Stimulated activated CD8-positive, alpha-beta memory T cell treated with anti-CD3 and anti-CD28 coated beads, Interleukin-7, amount 100 ng/mL, for 48 hours (primary cell): Measurements from ENCODE around the gene AKR1B15.
"Not testable (repeated sequence)": the region's sequence is repeated elsewhere in the genome, so short reads cannot be mapped to it uniquely, and the experiment has no call there.

Experiments
- DNase-seq, 2 donors: peaks; one replicate each; pipeline ENCODE4 v3.0.0-alpha.2; 2020; ENCODE audit warnings: low read depth in 1 of 2; ENCODE audit errors: extremely low read depth in 1 of 2

Gene AKR1B15

DNA sequence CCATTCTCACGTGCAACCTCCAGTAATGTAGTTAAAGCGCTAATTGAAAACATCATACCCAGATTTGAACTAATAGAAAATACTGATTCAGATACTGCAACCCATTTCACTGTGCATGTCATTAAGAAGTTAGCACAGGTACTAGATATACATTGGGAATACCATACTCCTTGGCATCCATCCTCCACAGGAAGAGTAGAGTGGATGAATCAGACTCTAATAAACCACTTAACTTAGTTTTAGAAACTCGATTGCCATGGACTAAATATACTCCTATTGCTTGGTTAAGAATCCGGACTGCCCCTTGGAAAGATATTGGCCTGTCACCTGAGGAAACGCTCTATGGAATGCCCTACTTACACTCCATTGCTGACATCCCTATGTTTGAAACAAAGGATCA, 9.5 kb downstream of the AKR1B15 start:
- DNase-seq, result no peak

DNA sequence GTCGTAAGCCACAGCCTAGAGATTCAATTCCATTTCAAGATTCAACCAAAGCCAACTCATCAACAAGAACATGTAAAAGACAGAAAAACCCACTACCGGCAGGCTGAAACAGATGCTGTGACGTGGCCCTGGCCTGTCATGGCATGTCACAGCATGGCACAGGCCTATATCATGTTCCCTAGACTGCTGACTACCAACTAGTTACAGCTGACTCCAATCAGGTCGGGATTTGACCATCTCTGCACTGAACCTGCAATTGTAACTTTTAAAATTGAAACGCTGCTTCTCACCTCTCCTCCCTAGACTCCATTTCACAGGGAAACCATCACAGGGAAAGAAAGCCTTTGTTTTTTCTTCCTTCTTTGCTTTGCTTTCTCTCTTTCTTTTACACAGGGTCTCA, 12.7 kb downstream of the AKR1B15 start:
- not testable (repeated sequence) for DNase-seq

DNA sequence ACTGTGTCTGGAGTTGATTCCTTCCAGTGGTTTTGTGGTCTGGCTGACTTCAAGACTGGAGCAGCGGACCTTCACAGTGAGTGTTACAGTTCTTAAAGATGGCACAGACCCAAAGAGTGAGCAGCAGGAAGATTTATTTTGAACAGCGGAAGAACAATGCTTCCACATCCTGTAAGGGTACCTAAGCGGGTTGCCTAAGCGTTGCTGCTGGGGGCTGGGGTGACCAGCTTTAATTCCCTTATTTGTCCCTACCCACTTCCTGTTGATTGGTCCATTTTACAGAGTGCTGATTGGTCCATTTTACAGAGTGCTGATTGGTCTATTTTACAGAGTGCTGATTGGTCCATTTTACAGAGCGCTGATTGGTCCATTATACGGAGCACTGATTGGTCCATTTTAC, 13.2 kb downstream of the AKR1B15 start:
- DNase-seq, result no peak

DNA sequence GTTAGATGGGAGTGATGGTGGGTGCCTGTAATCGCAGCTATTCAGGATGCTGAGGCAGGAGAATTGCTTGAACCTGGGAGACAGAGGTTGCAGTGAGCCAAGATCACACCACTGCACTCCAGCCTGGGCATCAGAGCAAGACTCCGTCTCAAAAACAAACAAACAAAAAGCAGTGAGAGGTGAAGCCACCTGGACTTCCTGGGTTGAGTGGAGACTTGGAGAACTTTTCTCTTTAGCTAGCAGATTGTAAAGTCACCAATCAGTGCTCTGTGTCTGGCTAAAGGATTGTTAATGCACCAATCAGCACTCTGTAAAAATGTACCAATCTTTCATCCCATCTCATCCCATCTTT, 14.5 kb downstream of the AKR1B15 start:
- DNase-seq, result not testable (repeated sequence)

DNA sequence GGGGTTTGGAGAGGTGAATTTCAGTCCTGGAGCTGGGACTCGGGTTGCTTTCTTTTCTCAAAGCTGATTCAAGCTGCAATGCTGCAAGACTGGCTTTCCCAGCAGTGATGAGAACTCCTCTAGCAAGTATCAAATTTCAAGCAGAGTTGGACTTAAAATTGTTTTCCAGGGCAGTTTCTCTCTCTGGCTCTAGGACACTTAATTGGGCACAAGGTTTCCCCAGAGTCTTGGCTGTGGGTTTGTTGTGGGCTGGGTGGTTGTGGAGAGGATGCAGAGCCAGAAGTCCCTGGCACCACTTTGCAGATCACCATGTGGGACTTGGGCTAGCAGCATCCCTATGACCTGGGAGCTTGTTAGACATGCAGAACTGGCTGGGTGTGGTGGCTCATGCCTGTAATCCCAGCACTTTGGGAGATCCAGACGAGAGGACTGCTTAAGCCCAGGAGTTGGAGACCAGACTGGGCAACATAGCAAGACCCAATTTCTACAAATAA, 16.8 kb downstream of the AKR1B15 start:
- DNase-seq, result no peak

DNA sequence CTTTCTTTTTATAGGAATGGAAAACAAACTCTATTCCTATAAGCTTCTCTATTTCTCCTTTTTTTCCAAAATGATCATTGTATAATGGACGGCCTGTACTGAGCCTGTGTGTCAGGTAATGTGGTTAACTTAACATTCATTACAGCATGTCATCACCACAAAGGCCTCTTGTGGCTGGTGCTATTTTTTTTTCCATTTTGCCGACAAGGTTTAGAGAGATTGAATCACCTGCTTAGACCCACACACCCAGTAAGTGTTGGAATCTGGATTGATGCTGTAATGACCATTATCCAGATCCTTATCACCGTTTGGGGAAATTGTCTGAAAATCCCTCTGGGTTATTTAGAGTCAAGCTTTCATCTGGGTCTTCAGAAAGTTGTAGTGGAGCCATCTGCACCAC, 18.5 kb downstream of the AKR1B15 start:
- DNase-seq, result no peak

DNA sequence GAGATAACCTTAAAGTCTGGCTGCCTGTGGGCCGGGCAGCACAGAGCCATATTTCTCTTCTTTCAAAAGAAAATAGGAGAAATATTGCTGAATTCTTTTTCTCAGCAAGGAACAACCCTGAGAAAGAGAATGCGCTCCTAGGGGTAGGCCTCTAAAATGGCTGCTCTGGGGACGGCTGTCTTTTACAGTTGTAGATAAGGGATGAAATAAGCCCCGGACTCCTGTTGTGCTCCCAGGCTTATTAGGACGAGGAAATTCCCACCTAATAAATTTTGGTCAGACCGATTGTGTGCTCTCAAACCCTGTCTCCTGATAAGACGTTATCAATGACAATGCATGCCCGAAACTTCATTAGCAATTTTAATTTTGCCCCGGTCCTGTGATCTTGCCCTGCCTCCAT, 21.1 kb downstream of the AKR1B15 start:
- not testable (repeated sequence) for DNase-seq

DNA sequence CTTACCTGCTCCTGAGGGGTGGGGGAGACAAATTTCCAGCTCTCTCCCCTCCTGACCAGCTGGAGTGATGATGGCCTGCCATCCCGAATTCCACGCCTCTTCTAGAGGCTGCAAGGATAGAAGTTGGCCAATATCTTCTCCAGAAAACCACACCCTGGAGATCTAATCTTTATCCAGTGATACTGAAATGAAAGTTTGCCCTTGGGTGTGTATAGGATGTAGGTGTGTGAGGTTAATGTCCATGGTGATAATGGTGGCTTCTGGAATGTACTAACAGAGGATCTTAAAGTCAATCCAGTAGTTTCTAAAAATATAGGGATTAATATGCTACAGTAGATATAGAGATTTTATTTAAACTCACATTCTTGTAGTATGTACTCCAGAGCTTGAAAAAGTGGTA, 22.2 kb downstream of the AKR1B15 start:
- no peak for DNase-seq

DNA sequence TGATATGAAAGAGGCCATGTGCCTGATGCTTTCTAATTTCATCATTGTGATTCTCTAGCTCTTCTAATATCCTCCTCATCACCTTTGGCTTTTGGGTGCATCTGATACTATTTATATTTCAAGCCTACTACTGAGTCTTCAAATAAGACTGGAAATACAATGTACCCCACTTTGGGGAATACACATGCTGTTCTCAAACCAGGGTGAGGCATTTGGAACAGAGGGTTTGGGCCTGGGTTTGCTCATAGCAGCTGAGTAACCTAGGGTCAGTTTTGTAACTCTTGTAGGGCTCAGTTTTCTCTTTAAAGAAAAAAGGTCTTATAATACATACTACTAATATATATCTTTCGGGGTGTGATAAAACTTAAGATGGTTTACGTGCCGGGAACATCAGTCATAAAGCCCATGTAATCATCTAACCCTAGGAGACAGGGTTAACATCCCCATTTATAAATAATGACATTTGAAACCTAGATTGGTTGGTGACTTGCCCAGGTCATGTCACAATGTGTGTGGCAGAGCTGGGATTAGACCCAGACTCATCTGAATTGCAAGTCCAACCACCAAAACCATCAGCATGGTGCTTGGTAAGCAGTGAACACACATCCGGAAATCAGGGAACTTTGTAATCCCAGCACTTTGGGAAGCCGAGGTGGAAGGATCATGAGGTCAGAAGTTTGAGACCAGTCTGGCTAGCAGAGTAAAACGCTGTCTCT, 23.0 kb downstream of the AKR1B15 start:
- no peak for DNase-seq

DNA sequence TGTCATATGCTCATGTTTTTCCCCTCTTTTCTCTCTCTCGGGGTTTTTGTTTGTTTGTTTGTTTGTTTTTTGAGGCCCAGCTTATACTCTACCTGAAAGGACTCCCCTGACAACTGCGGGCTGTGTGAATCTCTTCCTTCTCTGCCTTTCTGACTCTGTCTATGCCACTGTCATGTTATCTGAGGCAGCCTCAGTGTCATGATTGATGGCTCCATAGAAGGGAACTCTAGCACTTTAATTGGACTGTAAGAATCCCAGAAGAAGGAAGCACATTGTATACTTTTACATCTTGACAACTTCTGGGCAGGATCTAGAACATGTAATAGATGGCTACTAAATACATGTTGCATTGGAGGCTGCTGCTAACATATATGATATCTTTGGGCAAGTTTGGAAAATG, 25.4 kb downstream of the AKR1B15 start:
- no peak for DNase-seq

DNA sequence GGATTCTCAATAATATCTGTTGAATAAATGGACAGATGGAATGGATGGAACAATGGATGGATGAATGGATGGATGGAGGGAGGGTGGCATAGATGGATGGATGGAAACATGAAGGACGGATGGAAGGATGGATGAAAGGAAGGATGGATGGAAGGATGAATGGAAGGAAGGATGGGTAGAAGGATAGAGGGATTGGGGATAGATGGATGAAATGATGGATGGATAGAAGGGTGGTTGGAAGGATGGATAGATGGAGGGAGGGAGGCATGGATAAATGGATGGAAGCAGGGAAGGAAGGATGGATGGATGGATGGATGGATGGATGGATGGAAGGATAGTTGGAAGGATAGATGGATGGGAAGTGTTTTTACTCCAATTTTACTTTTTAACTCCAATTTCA, 35.4 kb downstream of the AKR1B15 start:
- DNase-seq, result no peak

DNA sequence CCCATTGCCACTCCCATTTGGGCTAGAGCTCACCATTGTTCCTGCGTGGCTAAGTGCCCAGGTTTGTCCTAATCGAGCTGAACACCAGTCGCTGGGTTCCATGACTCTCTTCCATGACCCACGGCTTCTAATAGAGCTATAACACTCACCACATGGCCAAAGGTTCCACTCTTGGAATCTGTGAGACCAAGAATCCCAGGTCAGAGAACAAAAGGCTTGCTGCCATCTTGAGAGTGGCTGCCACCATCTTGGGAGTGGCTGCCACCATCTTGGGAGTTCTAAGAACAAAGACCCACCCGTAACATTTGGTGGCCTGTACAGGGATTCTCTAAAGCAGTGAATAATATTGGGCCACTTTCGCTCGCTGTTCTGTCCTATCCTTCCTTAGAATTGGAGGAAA, 37.0 kb downstream of the AKR1B15 start:
- DNase-seq, result no peak

DNA sequence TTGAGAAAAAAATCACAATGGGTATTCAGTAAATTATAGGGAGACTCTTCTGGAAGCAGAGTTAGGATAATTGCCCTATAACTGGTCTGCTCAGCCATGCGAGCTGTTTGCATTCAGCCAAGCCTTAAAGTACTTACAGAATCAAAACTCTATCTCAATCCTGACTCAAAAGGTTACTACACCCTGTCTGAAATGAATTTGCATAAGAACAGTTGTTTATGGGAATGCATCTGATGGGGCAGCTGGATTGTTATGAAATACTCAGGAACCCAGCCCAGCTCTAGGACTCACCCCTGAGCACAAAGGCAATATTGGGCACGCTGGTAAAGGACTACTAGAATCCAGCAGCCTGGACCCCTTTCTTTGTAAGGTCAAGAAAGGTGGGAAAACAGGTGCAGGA, 38.8 kb downstream of the AKR1B15 start:
- no peak for DNase-seq

DNA sequence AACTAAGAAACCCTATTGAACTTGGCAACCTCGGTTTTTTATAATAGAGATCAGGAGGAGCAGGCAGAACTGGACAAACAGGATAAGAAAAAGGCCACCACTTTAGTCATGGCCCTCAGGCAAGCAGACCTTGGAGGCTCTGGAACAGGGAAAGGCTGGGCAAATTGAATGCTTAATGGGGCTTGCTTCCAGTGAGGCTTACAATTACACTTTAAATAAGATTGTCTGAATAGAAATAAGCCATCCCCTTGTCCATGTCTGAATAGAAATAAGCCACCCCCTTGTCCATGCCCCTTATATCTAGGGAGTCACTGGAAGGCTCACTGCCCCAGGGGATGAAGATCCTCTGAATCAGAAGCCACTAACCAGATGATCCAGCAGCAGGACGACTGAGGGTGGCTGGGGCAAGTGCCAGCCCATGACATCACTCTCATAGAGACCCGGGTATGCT, 40.6 kb downstream of the AKR1B15 start:
- DNase-seq, result no peak

DNA sequence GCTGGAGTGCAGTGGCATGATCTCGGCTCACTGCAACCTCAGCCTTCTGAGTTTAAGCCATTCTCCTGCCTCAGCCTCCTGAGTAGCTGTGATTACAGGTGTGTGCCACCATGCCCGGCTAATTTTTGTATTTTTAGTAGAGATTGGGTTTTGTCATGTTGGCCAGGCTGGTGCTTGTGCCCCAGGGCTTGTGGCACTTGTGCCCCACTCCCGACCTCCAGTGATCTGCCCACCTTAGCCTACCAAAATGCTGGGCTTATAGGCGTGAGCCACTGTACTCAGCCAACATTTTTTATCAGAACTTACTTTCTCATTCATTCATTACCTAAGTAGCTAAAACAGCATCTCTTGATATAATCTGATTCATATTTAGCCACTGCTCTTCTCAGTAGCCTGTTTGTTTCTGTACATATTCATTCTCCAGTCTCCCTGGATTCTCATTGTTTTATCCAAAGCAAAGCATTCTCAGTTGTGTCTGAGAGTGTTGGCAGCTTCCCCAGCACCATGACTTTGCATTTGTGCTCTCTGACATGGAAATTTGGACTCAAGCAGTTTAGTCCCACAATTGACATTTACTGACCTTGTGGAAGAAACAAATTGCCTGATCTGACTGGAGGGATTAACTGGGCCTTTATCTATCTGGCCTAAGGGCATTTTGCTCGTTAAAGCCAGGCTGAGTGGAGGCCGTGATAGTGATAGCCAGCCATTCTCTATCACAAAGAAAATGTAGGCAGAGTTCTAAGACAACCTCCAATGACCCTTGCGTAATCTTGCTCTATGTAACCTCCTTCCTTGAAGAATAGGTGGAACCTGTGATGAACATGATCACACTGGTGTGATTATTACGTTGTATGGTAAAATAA, 44.9 kb downstream of the AKR1B15 start:
- DNase-seq, result no peak

DNA sequence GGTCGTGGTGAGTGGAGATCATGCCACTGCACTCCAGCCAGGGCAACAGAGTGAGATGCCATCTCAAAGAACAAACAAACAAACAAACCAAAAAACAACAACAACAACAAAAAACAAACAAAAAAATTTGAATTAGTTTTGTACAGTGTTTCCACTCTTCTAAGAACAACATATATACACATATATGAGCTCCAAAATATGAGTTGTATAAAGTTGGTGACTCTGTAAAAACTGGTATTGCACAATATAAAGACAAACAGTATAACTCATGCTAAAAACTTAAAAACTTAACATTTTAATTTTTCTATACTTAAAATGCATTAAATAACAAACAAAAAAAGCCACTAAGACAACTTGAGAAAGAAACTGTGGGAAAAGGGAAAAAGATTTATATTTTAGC, 46.0 kb downstream of the AKR1B15 start:
- no peak for DNase-seq

DNA sequence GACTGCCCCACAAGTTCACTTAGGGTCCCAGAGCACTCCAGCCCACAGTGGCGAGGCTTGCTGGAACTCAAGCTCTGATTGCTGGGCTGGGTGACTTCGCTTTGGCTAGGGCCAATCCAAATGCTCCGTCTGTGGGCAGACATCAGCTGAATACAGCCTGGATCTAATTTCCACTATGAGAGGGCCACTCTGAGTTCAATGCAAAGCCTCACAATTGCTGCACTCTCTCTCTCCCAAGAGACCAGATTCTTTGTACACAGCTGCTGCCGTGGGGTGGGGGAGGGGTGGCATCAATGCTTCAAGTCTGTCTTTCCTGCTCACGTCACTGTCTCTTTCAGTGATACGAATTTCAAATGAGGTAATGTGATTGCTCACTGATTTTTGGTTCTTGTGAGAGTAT, 50.5 kb downstream of the AKR1B15 start:
- no peak for DNase-seq

DNA sequence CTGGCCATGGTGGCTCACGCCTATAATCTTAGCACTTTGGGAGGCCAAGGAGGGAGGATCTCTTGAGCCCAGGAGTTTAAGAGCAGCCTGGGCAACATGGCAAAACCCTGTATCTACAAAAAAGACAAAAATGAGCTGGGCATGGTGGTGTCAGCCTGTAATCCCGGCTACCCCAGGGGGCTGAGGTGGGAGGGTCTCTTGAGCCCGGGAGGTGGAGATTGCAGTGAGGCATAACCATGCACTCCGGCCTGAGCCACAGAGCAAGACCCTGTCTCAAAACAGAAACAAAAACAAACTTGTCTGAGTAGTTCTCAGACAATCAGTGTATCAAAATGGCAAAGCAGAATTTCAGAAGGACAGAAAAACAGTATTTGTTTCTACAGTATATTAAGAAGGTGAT, 52.5 kb downstream of the AKR1B15 start:
- no peak for DNase-seq

DNA sequence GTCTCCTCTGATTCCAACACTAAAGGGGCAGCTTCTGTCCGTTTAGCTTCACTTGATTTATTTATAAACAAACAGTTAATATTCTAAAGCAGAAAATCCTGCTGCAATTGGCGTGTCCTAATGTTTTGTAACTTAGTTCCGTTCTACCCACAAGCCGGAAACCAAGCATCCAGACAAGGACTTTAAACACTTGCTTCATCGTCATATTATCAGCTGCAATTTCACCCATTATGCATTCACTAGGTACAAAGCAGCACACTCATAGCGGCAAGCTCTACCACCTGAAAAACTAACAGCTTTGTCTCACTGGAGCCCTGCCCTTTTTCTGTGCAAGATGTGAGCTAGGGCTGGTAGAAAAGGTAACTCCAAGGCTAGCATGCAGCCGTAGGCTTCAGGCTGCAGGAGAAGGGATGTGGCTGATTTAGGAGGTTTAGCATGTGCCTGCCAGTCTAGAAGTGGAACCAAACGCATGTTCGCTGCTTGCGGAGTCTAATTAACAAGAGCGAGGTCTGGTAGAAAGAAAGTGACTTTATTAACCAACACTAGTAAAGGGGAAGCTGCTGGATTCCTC, 54.1 kb downstream of the AKR1B15 start:
- DNase-seq, result no peak

DNA sequence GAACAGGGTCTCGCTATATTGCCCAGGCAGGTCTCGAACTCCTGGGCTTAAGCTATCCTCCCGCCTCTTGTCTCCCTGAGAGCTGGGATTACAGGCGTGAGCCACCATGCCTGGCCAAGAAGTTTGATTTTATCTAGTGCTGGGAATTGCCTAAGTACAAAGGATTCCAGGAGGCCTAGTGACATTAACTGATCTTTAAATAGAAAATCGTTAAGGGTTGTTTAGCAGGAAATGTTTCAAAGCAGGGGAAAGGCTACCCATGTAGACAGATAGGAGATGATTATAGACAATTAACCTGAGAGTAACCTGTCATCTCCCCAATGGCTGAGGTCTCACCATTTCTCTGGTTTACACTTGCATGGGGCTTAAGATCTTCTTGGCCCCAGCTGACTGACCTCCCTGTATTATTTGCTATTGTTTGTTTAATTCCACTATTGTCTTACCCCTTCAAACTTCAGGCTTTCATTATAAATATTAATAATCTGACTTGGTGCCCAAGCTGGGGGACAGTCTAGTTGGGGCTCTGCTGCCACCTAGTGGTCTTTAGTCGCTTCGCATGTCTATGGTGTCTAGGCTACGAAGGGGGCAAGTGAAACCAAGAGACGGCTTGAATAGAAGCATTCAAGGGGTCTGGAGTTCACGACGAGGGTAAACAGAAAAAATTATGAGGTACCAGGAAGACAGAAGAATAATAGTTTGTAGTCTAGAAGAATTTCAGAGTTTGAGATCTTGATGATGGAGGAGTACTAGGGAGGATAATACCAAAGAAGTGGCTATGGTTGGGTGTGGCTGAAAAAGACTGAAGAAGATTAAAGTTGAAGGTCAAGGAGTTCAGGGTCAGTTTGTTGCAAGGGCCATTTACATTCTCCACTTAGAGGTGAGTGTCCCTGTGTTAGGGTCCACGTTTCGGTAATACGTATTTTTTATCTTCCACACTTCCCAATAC, 57.3 kb downstream of the AKR1B15 start:
- DNase-seq, result peak in 1 of 2 donors; percentile 40
